ENCODE results near the gene ARL5B.
A peak's percentile ranks its signal among the peaks of the same experiment; 100 is the strongest.
"Not testable (repeated sequence)": the region's sequence is repeated elsewhere in the genome, so short reads cannot be mapped to it uniquely, and the experiment has no call there.

Gene ARL5B

GRCh38 chr10:18659125-18659818, at the start of gene ARL5B:
ARL5B (plus strand) TSS chr10:18659431; CDS start chr10:18659638, 207 bp downstream.
- peak; percentile 100 for DNase-seq (ENCODE audit: low read depth, low spot score)

DNA sequence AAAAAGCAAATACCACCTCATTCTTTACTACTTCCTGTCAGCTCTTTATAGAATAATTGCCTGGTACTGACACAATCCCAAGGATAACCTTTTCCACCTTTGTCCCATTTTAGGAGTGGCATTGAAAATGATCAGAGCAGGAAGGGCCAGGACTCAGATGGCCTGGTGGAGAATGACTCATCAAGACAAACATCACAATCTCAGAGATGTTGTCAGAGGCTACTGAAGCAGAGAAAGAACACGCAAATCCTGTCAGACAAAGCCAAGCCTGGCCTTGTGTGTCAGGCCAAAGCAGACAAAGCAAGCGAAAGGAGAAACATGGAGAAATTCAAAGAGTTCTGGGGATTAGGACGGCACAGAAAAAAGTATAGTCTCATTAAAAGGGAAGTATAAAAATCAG, 48.7 kb upstream of the ARL5B start:
- peak; percentile 88 for DNase-seq (ENCODE audit: low read depth, low spot score)

DNA sequence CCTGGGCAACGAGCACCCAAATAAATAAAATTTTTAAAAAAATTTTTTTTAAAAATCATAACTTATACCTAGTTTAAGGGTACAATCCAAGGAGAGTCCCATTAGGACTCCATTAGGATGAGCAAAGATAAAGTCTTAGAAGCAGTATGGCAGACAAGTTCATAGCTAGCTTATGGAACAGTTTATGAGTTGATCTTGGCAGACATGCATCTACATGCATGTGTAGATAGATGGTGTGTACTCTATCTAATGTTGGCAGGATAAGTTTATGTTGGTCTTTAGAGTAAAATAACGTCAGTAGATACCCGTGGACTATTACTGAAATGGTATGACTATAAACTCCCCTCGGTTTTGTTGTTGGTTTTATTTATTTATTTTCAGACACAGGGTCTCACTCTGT, 48.1 kb upstream of the ARL5B start:
- no peak for DNase-seq (ENCODE audit: low read depth, low spot score)

DNA sequence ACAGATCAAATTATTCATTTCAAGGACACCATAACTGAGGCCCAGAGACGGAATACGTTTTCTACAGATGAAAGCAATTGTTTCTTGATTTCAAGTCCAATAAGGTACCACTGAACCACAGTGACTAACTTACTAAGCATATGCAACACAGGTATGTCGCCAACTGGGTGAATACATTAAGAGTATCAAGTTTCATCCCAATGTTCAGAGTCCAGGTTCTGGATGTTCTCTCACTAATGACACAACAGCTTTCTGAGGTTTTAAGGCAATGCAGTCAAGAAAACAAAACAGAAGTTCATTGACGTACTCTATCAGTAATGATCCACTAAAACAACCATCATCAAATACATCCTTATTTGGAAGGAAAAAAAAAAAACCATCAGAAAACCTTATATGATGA, 43.6 kb upstream of the ARL5B start:
- DNase-seq (ENCODE audit: low read depth, low spot score), result no peak

- DNase-seq (ENCODE audit: low read depth, low spot score), result no peak
These were observed 42.9 kb upstream of the ARL5B start for GRCh38 chr10:18616337-18616736.

GRCh38 chr10:18619016-18619415, 40.2 kb upstream of the ARL5B start:
- peak; percentile 92 for DNase-seq (ENCODE audit: low read depth, low spot score)

GRCh38 chr10:18620856-18621255, 38.4 kb upstream of the ARL5B start:
- DNase-seq (ENCODE audit: low read depth, low spot score), result peak; percentile 7

- peak; percentile 13 for DNase-seq (ENCODE audit: low read depth, low spot score)
These were observed 35.6 kb upstream of the ARL5B start for GRCh38 chr10:18623671-18624070.

DNA sequence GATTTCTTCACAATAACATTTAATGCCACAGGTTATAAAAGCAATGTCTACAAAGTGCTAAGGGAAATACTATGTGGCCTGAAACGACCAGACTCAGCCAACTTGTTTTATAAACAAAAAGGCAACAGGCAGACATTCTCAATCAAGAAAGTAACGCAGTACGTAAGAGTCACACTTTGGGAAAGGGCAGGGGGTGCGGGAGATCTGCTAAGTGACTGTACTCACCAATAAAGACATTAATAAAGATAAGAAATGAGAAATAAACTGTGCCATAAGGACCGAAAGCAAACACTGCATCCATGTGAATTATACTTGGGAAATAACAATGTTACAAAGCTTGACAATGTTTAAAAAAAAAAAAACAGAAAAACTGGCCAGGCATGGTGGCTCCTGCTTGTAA, 33.3 kb upstream of the ARL5B start:
- DNase-seq (ENCODE audit: low read depth, low spot score), result no peak

GRCh38 chr10:18627452-18628018, 31.7 kb upstream of the ARL5B start:
- peak; percentile 74 for DNase-seq (ENCODE audit: low read depth, low spot score)

DNA sequence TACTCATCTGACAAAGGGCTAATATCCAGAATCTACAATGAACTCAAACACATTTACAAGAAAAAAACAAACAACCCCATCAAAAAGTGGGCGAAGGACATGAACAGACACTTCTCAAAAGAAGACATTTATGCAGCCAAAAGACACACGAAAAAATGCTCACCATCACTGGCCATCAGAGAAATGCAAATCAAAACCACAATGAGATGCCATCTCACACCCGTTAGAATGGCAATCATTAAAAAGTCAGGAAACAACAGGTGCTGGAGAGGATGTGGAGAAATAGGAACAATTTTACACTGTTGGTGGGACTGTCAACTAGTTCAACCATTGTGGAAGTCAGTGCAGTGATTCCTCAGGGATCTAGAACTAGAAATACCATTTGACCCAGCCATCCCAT, 26.7 kb upstream of the ARL5B start:
- DNase-seq (ENCODE audit: low read depth, low spot score), result not testable (repeated sequence)

DNA sequence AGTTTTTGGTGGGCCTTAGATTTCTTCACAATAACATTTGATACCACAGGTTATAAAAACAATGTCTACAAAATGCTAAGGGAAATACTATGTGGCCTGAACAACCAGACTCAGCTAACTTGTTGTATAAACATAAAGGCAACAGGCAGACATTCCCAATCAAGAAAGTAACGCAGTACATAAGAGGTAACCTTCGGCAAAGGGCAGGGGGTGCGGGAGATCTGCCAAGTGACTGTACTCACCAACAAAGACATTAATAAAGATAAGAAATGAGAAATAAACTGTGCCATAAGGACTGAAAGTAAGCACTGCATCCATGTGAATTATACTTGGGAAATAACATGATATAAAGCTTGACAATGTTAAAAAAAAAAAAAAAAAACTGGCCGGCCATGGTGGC, 23.2 kb upstream of the ARL5B start:
- no peak for DNase-seq (ENCODE audit: low read depth, low spot score)

GRCh38 chr10:18637400-18637799, 21.8 kb upstream of the ARL5B start:
- not testable (repeated sequence) for DNase-seq (ENCODE audit: low read depth, low spot score)

DNA sequence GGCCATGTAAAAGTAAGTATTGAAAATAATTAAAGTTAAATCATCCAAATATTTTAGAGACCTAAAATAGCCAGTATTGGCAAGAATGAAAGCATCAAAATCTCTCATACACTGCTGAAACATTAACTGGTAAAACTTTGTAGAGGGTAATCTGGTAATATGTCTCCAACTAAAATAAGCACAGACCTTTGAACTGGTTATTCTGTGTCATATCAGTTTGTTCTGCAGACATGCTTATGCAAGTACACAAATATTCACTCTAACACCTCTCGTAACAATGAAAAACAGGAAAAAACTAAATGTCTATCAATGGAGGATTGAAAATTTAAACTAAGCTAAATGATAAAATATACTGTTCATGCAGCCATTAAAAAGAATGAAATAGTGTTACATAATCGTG, 19.5 kb upstream of the ARL5B start:
- not testable (repeated sequence) for DNase-seq (ENCODE audit: low read depth, low spot score)

GRCh38 chr10:18647151-18647550, 12.1 kb upstream of the ARL5B start:
- no peak for DNase-seq (ENCODE audit: low read depth, low spot score)

DNA sequence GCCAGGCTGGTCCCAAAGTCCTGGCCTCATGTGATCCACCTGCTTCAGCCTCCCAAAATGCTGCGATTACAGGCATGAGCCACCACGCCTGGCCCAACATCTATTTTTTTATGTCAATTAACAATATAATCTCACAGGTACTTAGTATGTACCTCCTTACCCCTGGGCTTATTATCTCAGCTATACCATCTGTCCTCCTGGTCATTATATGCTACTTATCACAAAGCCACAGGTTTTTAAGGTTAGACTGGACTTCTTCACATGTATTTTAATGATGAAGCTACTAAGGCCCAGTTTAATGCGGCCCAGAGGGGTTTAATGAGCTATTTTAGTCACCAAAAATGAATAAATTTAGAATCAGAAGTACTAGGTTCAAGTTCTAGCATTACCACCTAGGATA, 11.3 kb upstream of the ARL5B start:
- no peak for DNase-seq (ENCODE audit: low read depth, low spot score)

DNA sequence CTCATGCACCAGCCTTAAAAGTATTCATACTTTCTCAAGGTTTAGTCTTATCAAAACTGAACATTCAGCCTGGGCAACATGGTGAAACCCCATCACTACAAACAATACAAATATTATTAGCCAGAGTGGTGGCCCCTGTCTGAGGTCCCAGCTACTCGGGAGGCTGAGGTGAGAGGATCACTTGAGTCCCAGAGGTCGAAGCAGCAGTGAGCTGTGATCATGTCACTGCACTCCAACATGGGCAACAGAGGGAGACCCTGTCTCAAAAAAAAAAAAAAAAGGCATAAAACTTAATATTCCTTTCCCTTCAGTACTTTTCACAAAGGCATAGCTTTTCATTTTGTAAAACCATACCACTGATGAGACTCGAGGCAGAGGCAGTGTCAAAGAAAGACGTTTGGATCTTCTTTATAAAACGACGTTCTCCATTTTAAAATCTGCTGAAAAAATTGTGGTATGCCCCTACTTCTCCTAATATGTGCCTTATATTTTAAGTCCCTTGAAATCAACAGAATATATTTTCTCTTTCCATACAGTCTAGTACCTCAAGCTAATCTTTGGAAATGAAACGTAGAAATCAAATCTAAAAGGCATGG, 9.8 kb upstream of the ARL5B start:
- no peak for DNase-seq (ENCODE audit: low read depth, low spot score)

GRCh38 chr10:18650404-18650997, 8.7 kb upstream of the ARL5B start:
- no peak for DNase-seq (ENCODE audit: low read depth, low spot score)

DNA sequence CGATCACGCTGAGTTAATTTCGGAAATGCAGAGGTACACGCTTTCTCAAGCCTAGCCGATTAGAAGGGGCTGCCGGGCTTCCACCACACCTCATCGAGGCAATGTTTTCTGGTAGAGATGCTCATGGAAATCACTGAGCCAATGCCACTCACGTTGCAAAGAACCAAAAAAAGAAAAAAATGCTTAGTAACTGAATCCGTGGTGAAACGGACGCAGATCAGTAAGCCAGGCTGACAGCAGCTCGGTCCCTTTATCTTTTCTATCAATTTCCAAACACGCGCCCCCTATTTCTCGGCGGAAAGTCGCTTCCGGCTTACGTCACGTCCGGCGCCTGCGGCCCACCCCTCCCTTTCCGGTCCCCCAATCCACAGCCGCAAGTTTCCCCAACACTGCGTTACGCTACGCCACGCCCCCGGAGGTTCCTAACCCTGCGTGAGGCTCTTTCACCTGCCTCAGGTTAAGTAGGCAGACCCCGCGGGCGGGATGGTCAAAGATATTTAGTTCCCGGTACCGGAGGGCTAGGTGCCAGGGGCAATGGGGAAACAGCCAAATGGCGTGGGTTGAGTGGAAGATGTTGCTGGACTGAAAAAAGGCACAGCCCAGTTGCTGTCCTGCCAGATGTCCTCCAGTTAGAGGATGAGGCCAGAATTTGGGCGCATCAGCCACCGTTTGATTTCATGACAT, 7.8 kb upstream of the ARL5B start, which contains the start of gene NSUN6:
NSUN6 (minus strand) TSS at position 264 of the 684 bp plus-strand sequence. CDS start 384 bp downstream, outside the sequence.
- peak; percentile 93 for DNase-seq (ENCODE audit: low read depth, low spot score)

DNA sequence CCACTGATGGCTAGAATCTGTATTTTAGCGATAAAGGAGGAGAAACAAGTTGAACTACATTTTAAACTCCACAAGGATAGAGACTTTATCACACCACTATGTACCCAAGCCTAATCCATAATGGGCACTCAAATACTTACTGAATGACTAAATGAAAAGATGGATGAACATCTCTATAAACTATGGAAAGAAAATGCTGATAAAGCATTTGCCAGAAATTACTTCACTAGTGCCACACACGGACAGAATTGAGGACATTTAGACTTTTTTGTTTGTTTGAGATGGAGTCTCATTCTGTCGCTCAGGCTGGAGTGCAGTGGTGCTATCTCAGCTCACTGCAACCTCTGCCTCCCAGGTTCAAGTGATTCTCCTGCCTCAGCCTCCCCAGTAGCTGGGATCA, 6.1 kb upstream of the ARL5B start:
- DNase-seq (ENCODE audit: low read depth, low spot score), result no peak

DNA sequence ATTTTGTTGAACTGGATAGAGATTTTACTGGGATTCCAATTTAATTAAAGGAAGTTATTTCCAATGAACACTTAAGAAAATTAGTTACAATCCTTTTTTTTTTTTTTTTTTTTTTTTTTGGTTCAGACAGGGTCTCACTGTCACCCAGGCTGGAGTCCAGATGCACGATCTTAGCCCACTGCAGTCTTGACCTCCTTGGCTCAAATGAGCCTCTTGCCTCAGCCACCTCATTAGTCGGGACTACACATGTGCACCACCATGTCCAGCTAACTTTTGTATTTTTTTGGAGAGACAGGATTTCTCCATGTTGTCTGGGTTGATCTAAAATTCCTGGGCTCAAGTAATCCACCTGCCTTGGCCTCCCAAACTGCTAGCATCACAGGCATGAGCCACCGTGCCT, 2.5 kb upstream of the ARL5B start:
- DNase-seq (ENCODE audit: low read depth, low spot score), result no peak

Data from astrocyte of the hippocampus (primary cell).